Measurements from ENCODE around the gene OR7G1. TPM values are rescaled to one million over a fixed set of nuclear protein-coding genes. Genes with fewer than 3 reads are reported as not detected.

OR7G1 gene
- total and polyA plus RNA-seq, 2 donors (not counting 3 experiments of a cell fraction or from before 2014, with no cell fraction given) = not detected

- DNase-seq (ENCODE audit: low read depth, low spot score) (peak; percentile 94), FAIRE-seq (peak; percentile 97)
- Histone ChIP-seq H3K4me2 (ENCODE audit: insufficient read depth, low read length) (peak overlapping the region; percentile 13), H3K9ac (replicated peaks; ENCODE audit: extremely low read depth, insufficient read depth, low read length) (peak overlapping the region; percentile 31), H3K9me3 (replicated peaks; ENCODE audit: control insufficient read depth, insufficient read depth, low read length) (no peaks in the 10 kb centered on the region), H3K4me1 (ENCODE audit: control insufficient read depth, extremely low read depth, insufficient read depth, low read length) (peaks cover 5% of the 10 kb centered on the region), H3K9me1 (replicated peaks; ENCODE audit: control insufficient read depth, extremely low read depth, insufficient read depth, low read length) (no peaks in the 10 kb centered on the region), H3K27me3 (ENCODE audit: control insufficient read depth in 2 of 2, insufficient read depth in 2 of 2, low read length in 2 of 2) (no peaks in the 10 kb centered on the region), H3K79me2 (ENCODE audit: control insufficient read depth, insufficient read depth, low read length) (no peaks in the 10 kb centered on the region), H2AFZ (ENCODE audit: low read depth, low read length) (peak overlapping the region; percentile 70), H3K4me3 (replicated peaks in 1 of 3; ENCODE audit: insufficient read depth in 1 of 3, low read depth in 1 of 3, low read length in 3 of 3) (no peak overlapping the region), H3K36me3 (ENCODE audit: control insufficient read depth in 2 of 2, extremely low read depth in 1 of 2, insufficient read depth in 2 of 2, low read length in 2 of 2) (no peaks in the 10 kb centered on the region), H3K27ac (ENCODE audit: insufficient read depth, low read depth, low read length) (peak overlapping the region; percentile 29), H4K20me1 (replicated peaks; ENCODE audit: control insufficient read depth, extremely low read depth, insufficient read depth, low read length) (no peaks in the 10 kb centered on the region)
- intact Hi-C loops (cut with micrococcal nuclease) = loop anchor here (1.0 kb wide), 2 partner anchors 53 to 421 kb away; no protein-coding TSS in a partner anchor
- peak; percentile 54 for TF ChIP-seq GATA2 (IDR thresholded peaks at IDR 0.05; ENCODE audit: insufficient read depth, insufficient read length, low read depth, low read length)
- TF ChIP-seq JUN (IDR thresholded peaks at IDR 0.05; ENCODE audit: borderline replicate concordance, insufficient read depth, insufficient read length, low read depth) = peak; percentile 92
- TF ChIP-seq FOS (IDR thresholded peaks at IDR 0.05; ENCODE audit: borderline replicate concordance, insufficient read depth, low read length) = peak; percentile 93
- TF ChIP-seq POLR2AphosphoS5 (IDR thresholded peaks at IDR 0.05; ENCODE audit: insufficient read depth, low read depth, low read length) = peak; percentile 65
- TF ChIP-seq, protein P1, sequence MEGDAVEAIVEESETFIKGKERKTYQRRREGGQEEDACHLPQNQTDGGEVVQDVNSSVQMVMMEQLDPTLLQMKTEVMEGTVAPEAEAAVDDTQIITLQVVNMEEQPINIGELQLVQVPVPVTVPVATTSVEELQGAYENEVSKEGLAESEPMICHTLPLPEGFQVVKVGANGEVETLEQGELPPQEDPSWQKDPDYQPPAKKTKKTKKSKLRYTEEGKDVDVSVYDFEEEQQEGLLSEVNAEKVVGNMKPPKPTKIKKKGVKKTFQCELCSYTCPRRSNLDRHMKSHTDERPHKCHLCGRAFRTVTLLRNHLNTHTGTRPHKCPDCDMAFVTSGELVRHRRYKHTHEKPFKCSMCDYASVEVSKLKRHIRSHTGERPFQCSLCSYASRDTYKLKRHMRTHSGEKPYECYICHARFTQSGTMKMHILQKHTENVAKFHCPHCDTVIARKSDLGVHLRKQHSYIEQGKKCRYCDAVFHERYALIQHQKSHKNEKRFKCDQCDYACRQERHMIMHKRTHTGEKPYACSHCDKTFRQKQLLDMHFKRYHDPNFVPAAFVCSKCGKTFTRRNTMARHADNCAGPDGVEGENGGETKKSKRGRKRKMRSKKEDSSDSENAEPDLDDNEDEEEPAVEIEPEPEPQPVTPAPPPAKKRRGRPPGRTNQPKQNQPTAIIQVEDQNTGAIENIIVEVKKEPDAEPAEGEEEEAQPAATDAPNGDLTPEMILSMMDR (IDR thresholded peaks at IDR 0.05; ENCODE audit: extremely low read depth in 1 of 2, insufficient read depth in 1 of 2, low read depth in 1 of 2, low read length in 2 of 2) = no peak
- TF ChIP-seq EZH2 (IDR thresholded peaks at IDR 0.05; ENCODE audit: borderline replicate concordance, low read depth, low read length, severe bottlenecking) = no peak
- ChIA-PET CTCF (interaction anchor here (1.0 to 1.5 kb wide), 3 partner anchors 421 to 494 kb away, joined by 5 to 6 read pairs (median 6); no protein-coding TSS in a partner anchor), POLR2A (no interaction called here)
- no TSS peak for BruUV-seq (replicated peaks)
- dilution Hi-C loops (cut with MboI; ENCODE audit: extremely low pct_ligation_motif_present, low sequenced_read_pairs) = no loop called here
Measured at GRCh38 chr19:9075064-9075949, 40.3 kb downstream of the OR7G1 start.
